OCI-LY3 (cell line): ENCODE results near the gene OR5B17.

Experiments
- EZH2phosphoT487 ChIP-seq: fragments of 200-600 bp; shearing (Covaris generic); IDR thresholded peaks from 2 replicates; pipeline ENCODE4 v1.6.1; 2018; ENCODE audit warnings: antibody characterized with exemption, mixed run types, low read depth
- TF ChIP-seq, protein P1 (sequence below): fragments of 200-600, 300-600 bp; sonication (generic); IDR thresholded peaks from 2 replicates; pipeline ENCODE4 v1.5.1; 2014; ENCODE audit warnings: antibody characterized with exemption, low read length, low read depth

GRCh38 chr11:58392746-58393145 is 33.9 kb upstream of the OR5B17 start:
- TF ChIP-seq, protein P1, sequence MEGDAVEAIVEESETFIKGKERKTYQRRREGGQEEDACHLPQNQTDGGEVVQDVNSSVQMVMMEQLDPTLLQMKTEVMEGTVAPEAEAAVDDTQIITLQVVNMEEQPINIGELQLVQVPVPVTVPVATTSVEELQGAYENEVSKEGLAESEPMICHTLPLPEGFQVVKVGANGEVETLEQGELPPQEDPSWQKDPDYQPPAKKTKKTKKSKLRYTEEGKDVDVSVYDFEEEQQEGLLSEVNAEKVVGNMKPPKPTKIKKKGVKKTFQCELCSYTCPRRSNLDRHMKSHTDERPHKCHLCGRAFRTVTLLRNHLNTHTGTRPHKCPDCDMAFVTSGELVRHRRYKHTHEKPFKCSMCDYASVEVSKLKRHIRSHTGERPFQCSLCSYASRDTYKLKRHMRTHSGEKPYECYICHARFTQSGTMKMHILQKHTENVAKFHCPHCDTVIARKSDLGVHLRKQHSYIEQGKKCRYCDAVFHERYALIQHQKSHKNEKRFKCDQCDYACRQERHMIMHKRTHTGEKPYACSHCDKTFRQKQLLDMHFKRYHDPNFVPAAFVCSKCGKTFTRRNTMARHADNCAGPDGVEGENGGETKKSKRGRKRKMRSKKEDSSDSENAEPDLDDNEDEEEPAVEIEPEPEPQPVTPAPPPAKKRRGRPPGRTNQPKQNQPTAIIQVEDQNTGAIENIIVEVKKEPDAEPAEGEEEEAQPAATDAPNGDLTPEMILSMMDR = no peak
- TF ChIP-seq EZH2phosphoT487 = no peak
